Embryonic facial prominence (tissue), 1 donor: ENCODE results near the gene HYLS1.
"Not testable (repeated sequence)": the region's sequence is repeated elsewhere in the genome, so short reads cannot be mapped to it uniquely, and the experiment has no call there.

Source experiments
- DNase-seq: peaks from one replicate; pipeline ENCODE4 v3.0.0-alpha.2; 2016; ENCODE audit errors: extremely low spot score

The HYLS1 gene

GRCh38 chr11:125887373-125888324, at the start of gene HYLS1:
HYLS1 (plus strand) TSS chr11:125887668; CDS start chr11:125899369, 11,701 bp downstream.
- DNase-seq, result peak; percentile 80

GRCh38 chr11:125842321-125842948, 45.0 kb upstream of the HYLS1 start:
- no peak for DNase-seq

- DNase-seq, result no peak
Measured at GRCh38 chr11:125846188-125846587, 41.3 kb upstream of the HYLS1 start.

- DNase-seq, result not testable (repeated sequence)
Measured at GRCh38 chr11:125857670-125858069, 29.8 kb upstream of the HYLS1 start.

GRCh38 chr11:125862786-125863185, 24.7 kb upstream of the HYLS1 start:
- DNase-seq, result not testable (repeated sequence)

GRCh38 chr11:125865354-125865753, 22.1 kb upstream of the HYLS1 start:
- DNase-seq, result not testable (repeated sequence)

GRCh38 chr11:125869521-125869920, 17.9 kb upstream of the HYLS1 start:
- no peak for DNase-seq

GRCh38 chr11:125871391-125872137, 15.9 kb upstream of the HYLS1 start:
- no peak for DNase-seq

- DNase-seq, result no peak
Measured at GRCh38 chr11:125872138-125872491, 15.4 kb upstream of the HYLS1 start.

GRCh38 chr11:125873881-125874555, 13.4 kb upstream of the HYLS1 start:
- no peak for DNase-seq

- peak; percentile 61 for DNase-seq
Measured at GRCh38 chr11:125874556-125875124, 12.8 kb upstream of the HYLS1 start.

GRCh38 chr11:125881291-125881690, 6.2 kb upstream of the HYLS1 start:
- DNase-seq, result no peak

GRCh38 chr11:125883375-125883774, 4.1 kb upstream of the HYLS1 start:
- DNase-seq, result no peak

- no peak for DNase-seq
Measured at GRCh38 chr11:125886997-125887372, 483 bp upstream of the HYLS1 start.

GRCh38 chr11:125890447-125891100, 3.1 kb downstream of the HYLS1 start:
- DNase-seq, result no peak

- DNase-seq, result no peak
Measured at GRCh38 chr11:125892071-125892470, 4.6 kb downstream of the HYLS1 start.

GRCh38 chr11:125892994-125893393, 5.5 kb downstream of the HYLS1 start:
- DNase-seq, result no peak

GRCh38 chr11:125901872-125902271, 14.4 kb downstream of the HYLS1 start:
- DNase-seq, result no peak

GRCh38 chr11:125902277-125902926, 14.9 kb downstream of the HYLS1 start:
- no peak for DNase-seq
